ENCODE data around the gene DKK1.

Gene DKK1

GRCh38 chr10:52313933-52314821 is at the start of gene DKK1:
Gene DKK1 (plus strand): TSS chr10:52314281. CDS start chr10:52314435, 154 bp downstream.
- peak; percentile 7 to 24 for DNase-seq

- no peak for DNase-seq
Measured at GRCh38 chr10:52265131-52265926, 48.8 kb upstream of the DKK1 start.

- no peak for DNase-seq
Measured at GRCh38 chr10:52266858-52267257, 47.2 kb upstream of the DKK1 start.

- no peak for DNase-seq
Measured at GRCh38 chr10:52268790-52269189, 45.3 kb upstream of the DKK1 start.

GRCh38 chr10:52269233-52269632 is 44.8 kb upstream of the DKK1 start:
- DNase-seq: no peak

- DNase-seq: no peak
Measured at GRCh38 chr10:52276163-52276562, 37.9 kb upstream of the DKK1 start.

GRCh38 chr10:52276986-52277385 is 37.1 kb upstream of the DKK1 start:
- DNase-seq: no peak

GRCh38 chr10:52279546-52279945 is 34.5 kb upstream of the DKK1 start:
- no peak for DNase-seq

- no peak for DNase-seq
Measured at GRCh38 chr10:52280051-52280450, 34.0 kb upstream of the DKK1 start.

- no peak for DNase-seq
Measured at GRCh38 chr10:52283174-52283573, 30.9 kb upstream of the DKK1 start.

GRCh38 chr10:52284416-52285013 is 29.6 kb upstream of the DKK1 start:
- DNase-seq: no peak

- no peak for DNase-seq
Measured at GRCh38 chr10:52287866-52288265, 26.2 kb upstream of the DKK1 start.

- no peak for DNase-seq
Measured at GRCh38 chr10:52297747-52298146, 16.3 kb upstream of the DKK1 start.

GRCh38 chr10:52300599-52301277 is 13.3 kb upstream of the DKK1 start:
- no peak for DNase-seq

- peak; percentile 17 to 27 for DNase-seq
Measured at GRCh38 chr10:52308251-52309031, 5.6 kb upstream of the DKK1 start.

GRCh38 chr10:52312942-52313255 is 1.2 kb upstream of the DKK1 start:
- DNase-seq: no peak

- no peak for DNase-seq
Measured at GRCh38 chr10:52313256-52313932, 687 bp upstream of the DKK1 start.

- DNase-seq: no peak
Measured at GRCh38 chr10:52314822-52315552, 906 bp downstream of the DKK1 start.

- DNase-seq: no peak
Measured at GRCh38 chr10:52316001-52316400, 1.9 kb downstream of the DKK1 start.

GRCh38 chr10:52316500-52316899 is 2.4 kb downstream of the DKK1 start:
- no peak for DNase-seq

GRCh38 chr10:52318136-52318701 is 4.1 kb downstream of the DKK1 start:
- no peak for DNase-seq

Data from SHP77 (cell line).